Lower leg skin (tissue), 4 donors: ENCODE results near the gene CD34. TPM values are rescaled to one million over a fixed set of nuclear protein-coding genes. Genes with fewer than 3 reads are reported as not detected.

Source experiments
- DNase-seq, 2 donors: peaks; one replicate each; pipeline ENCODE4 v3.0.0-alpha.2; 2019; ENCODE audit warnings: low spot score in 2 of 2
- H3K4me3 ChIP-seq: fragments of 200-600 bp; sonication (generic); 2 replicates; pipeline ENCODE4 v1.5.1; 2017; ENCODE audit warnings: mild to moderate bottlenecking, low read depth; ENCODE audit not compliant: poor library complexity, severe bottlenecking
- POLR2A ChIP-seq, 2 donors: fragments of 450-650 bp; IDR thresholded peaks; one replicate each; pipeline ENCODE4 v1.6.1; 2016 to 2017; ENCODE audit warnings: antibody characterized with exemption in 2 of 2, mild to moderate bottlenecking in 1 of 2, moderate library complexity in 1 of 2
- WGBS, 2 donors: methylation state at CpG; one replicate each; pipeline ENCODE4 v1.1.5; 2018; 5-methylcytosine and 5-hydroxymethylcytosine counted together
- intact Hi-C: fragments of 100-400 bp; cut with DNase I; formaldehyde crosslinking; loops from one replicate; pipeline ENCODE4 v1.15.0; 2023; ENCODE audit warnings: low total_unique reads
- total RNA-seq, 4 donors: library from RNA; depleted of rRNA; stranded (reverse); fragments of >200 nt; gene quantifications; one replicate each; pipeline ENCODE4 v1.1.0, GENCODE V29; 2016
- TF ChIP-seq, protein P1 (sequence below), 3 donors: fragments of 450-650 bp; IDR thresholded peaks; one replicate each; pipeline ENCODE4 v1.5.1; 2016; ENCODE audit warnings: antibody characterized with exemption in 3 of 3, mild to moderate bottlenecking in 3 of 3, moderate library complexity in 2 of 3

The CD34 gene
- total RNA-seq, 4 donors from 2014 or later, result 8.5 to 45.5 (median 26.0) TPM

DNA sequence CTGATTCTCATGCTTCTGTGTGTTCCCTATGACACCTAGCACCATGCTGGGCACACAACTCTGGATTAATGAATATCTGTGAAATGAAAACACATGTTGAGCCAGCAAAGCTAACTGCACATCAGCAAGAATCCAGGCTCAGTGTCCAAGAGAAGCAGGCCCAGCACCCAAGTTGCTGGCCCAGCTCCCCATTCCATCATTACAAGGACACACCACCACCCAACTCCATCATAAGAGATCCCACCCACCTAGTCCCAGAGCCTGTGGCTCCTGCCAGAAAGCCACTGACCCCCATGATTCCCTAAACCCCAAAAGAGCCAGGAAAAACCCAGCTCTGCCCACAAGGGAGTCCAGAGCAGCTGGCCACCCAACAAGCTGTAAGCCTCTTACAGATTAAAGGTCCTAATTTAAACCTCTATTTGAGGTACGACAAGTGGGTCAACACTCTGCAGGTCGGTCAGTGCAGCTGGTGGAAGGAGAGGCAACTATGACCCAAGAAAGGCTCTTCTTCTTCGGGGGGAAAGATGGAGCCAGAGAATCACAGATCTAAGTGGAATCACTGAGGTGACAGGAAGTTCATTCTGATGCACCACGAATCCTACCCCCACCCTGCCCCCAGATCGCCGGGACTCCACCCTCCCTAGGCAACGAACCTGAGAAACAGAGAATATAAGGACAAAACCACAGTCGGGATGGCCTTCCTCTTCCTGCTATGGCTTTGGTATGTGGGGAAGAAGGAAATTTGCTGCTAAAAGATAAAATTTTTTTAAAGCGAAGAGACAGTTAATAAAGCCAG lies 58.2 kb downstream of the CD34 start:
- WGBS, 2 donors, result 64 to 68% methylated on average over 9 of the region's 9 CpGs

DNA sequence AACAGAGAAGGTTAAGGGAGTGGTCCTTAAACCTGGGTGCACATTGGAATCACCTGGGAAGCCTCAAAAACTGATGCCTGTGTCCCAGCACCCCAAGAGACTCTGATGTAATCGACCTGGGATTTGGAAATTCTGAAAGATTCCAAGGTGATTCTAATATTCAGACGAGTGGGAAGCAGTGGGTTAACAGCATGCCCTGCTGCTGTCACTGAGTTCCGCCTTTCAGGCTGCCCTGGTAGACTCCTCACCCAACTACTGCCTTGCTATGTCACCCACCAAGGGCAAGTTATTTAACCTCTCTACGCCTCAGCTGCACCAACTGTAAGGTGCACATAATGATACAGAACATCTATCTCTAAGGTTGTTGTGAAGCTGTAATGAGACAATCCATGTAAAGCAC lies 59.2 kb downstream of the CD34 start:
- WGBS, 2 donors, result 83% methylated on average over 4 of the region's 4 CpGs
- no peak for TF ChIP-seq POLR2A (IDR thresholded peaks at IDR 0.05)
- TF ChIP-seq, protein P1, sequence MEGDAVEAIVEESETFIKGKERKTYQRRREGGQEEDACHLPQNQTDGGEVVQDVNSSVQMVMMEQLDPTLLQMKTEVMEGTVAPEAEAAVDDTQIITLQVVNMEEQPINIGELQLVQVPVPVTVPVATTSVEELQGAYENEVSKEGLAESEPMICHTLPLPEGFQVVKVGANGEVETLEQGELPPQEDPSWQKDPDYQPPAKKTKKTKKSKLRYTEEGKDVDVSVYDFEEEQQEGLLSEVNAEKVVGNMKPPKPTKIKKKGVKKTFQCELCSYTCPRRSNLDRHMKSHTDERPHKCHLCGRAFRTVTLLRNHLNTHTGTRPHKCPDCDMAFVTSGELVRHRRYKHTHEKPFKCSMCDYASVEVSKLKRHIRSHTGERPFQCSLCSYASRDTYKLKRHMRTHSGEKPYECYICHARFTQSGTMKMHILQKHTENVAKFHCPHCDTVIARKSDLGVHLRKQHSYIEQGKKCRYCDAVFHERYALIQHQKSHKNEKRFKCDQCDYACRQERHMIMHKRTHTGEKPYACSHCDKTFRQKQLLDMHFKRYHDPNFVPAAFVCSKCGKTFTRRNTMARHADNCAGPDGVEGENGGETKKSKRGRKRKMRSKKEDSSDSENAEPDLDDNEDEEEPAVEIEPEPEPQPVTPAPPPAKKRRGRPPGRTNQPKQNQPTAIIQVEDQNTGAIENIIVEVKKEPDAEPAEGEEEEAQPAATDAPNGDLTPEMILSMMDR (IDR thresholded peaks at IDR 0.05), result no peak
- peak in 1 of 2 donors; percentile 31 for DNase-seq
- no peak overlapping the region for H3K4me3 ChIP-seq
- intact Hi-C loops, result no loop called here

More for the DNA sequence above, 58.2 kb downstream of the CD34 start:
- peak in 1 of 2 donors; percentile 81 for DNase-seq
- intact Hi-C loops, result no loop called here
- TF ChIP-seq POLR2A (IDR thresholded peaks at IDR 0.05), result no peak
- TF ChIP-seq, protein P1 (IDR thresholded peaks at IDR 0.05), result no peak
- no peak overlapping the region for H3K4me3 ChIP-seq

- no peak overlapping the region for H3K4me3 ChIP-seq
- TF ChIP-seq, protein P1 (IDR thresholded peaks at IDR 0.05), result no peak
- no peak for TF ChIP-seq POLR2A (IDR thresholded peaks at IDR 0.05)
- intact Hi-C loops, result no loop called here
- DNase-seq, result peak in 1 of 2 donors; percentile 74
- WGBS, 2 donors, result 84 to 90% methylated on average over 7 of the region's 7 CpGs
Measured at GRCh38 chr1:207850621-207851407, 60.1 kb downstream of the CD34 start.

GRCh38 chr1:207849646-207850045 lies 61.3 kb downstream of the CD34 start:
- DNase-seq, result peak in 1 of 2 donors; percentile 20
- WGBS, 2 donors, result 78 to 81% methylated on average over 8 of the region's 8 CpGs
- TF ChIP-seq, protein P1 (IDR thresholded peaks at IDR 0.05), result no peak
- TF ChIP-seq POLR2A (IDR thresholded peaks at IDR 0.05), result no peak
- H3K4me3 ChIP-seq, result no peak overlapping the region
- intact Hi-C loops, result no loop called here

DNA sequence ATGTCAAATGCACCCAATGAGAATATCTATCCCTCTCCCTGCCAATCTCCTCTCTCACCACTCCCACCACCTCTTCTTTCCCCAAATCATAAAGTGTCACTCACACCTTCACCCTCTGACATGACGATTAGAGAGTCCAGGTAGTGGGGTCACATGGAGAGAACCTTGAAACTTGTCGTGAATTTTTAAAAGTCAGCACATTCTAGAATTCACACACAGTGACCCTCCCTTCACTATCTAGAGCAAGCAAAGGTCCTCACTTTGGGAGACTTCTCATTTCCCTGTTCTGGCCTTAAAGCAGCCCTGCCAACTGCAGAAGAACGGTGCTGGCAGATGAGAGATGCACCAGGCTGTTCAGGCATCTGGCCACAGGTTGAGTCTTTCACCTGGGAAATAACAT lies 61.9 kb downstream of the CD34 start:
- WGBS, 2 donors, result 39 to 40% methylated on average over 3 of the region's 3 CpGs
- TF ChIP-seq, protein P1 (IDR thresholded peaks at IDR 0.05), result no peak
- TF ChIP-seq POLR2A (IDR thresholded peaks at IDR 0.05), result no peak
- H3K4me3 ChIP-seq, result no peak overlapping the region

More for the DNA sequence above, 61.9 kb downstream of the CD34 start:
- intact Hi-C loops, result no loop called here
- DNase-seq, result peak in 1 of 2 donors; percentile 23
